ENCODE results near the gene CHRNA4. TPM values are rescaled to one million over a fixed set of nuclear protein-coding genes. Genes with fewer than 3 reads are reported as not detected.

The CHRNA4 gene
- total RNA-seq, 1 experiment from 2014 or later: 0.11 TPM

GRCh38 chr20:63398744-63399514 is 37.8 kb upstream of the CHRNA4 start:
- H3K36me3 Mint-ChIP-seq (ENCODE audit: insufficient read depth, unreplicated experiment): no peaks in the 10 kb centered on the region
- BruUV-seq (replicated peaks): no TSS peak
- H3K27me3 Mint-ChIP-seq (ENCODE audit: insufficient read depth, unreplicated experiment): peaks cover 55% of the 10 kb centered on the region
- CTCF ChIA-PET: interaction anchor here (0.9 kb wide), 1 partner anchor 78 kb away, joined by 7 read pairs; no protein-coding TSS in a partner anchor
- H3K4me1 Mint-ChIP-seq (ENCODE audit: low read depth, unreplicated experiment): no peaks in the 10 kb centered on the region
- Histone ChIP-seq H3K4me3 (ENCODE audit: low read depth, low read length) (no peak overlapping the region), H3K36me3 (ENCODE audit: control insufficient read depth, insufficient read depth, low read length) (no peaks in the 10 kb centered on the region), H3K4me1 (no peaks in the 10 kb centered on the region), H3K27me3 (replicated peaks; ENCODE audit: control insufficient read depth, insufficient read depth, low read length) (peaks cover 7% of the 10 kb centered on the region), H3K9me3 (no peaks in the 10 kb centered on the region)
- intact Hi-C loops (cut with micrococcal nuclease; ENCODE audit: unreplicated experiment): no loop called here
- H3K27ac Mint-ChIP-seq (ENCODE audit: unreplicated experiment): no peak overlapping the region
- H3K9me3 Mint-ChIP-seq (ENCODE audit: unreplicated experiment): no peaks in the 10 kb centered on the region
- TF ChIP-seq CTCF (IDR thresholded peaks at IDR 0.05; ENCODE audit: insufficient read depth in 1 of 2, low read depth in 1 of 2, low read length in 1 of 2, severe bottlenecking in 1 of 2, unreplicated experiment in 1 of 2): no peak
- H3K4me3 Mint-ChIP-seq (ENCODE audit: unreplicated experiment): no peak overlapping the region
- DNase-seq: no peak
- POLR2A ChIA-PET: no interaction called here

DNA sequence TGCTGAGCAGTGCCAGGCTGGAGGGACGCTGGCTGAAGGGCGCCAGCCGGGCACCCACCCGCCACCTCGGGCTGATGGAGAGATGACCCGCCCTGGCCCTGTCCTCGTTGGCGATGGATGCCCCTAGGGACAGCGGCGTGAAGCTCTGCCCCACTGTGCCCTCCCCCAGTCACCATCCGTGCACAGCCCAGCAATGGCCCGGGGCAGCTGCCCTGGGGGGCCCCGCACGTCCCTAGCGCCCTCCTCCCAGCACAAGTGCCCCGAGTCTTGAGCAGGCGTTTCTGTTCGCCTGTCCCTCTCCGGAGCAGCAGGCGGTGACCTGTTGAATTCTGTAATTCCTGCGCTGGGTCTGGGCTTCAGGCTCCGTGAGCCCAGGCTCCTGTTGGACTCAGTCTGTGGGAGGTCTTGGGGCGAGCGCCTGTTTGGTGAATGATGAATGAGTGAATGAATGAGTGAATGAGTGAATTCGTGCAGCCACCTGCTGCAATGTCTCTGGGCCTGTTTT is 36.8 kb upstream of the CHRNA4 start:
- H3K27me3 Mint-ChIP-seq (ENCODE audit: insufficient read depth, unreplicated experiment): peaks cover 53% of the 10 kb centered on the region
- no peaks in the 10 kb centered on the region for H3K36me3 Mint-ChIP-seq (ENCODE audit: insufficient read depth, unreplicated experiment)
- ChIA-PET POLR2A (no interaction called here), CTCF (interaction anchor here (0.9 kb wide), 1 partner anchor 77 kb away, joined by 7 read pairs; no protein-coding TSS in a partner anchor)
- Histone ChIP-seq H3K27me3 (replicated peaks; ENCODE audit: control insufficient read depth, insufficient read depth, low read length) (peaks cover 7% of the 10 kb centered on the region; the same call in 1 of the 2 replicates), H3K9me3 (no peaks in the 10 kb centered on the region), H3K4me1 (no peaks in the 10 kb centered on the region), H3K36me3 (ENCODE audit: control insufficient read depth, insufficient read depth, low read length) (no peaks in the 10 kb centered on the region), H3K4me3 (ENCODE audit: low read depth, low read length) (no peak overlapping the region)
- intact Hi-C loops (cut with micrococcal nuclease; ENCODE audit: unreplicated experiment): no loop called here
- no peak for TF ChIP-seq CTCF (IDR thresholded peaks at IDR 0.05; ENCODE audit: insufficient read depth in 1 of 2, low read depth in 1 of 2, low read length in 1 of 2, severe bottlenecking in 1 of 2, unreplicated experiment in 1 of 2)
- H3K27ac Mint-ChIP-seq (ENCODE audit: unreplicated experiment): no peak overlapping the region
- DNase-seq: no peak
- no peak overlapping the region for H3K4me3 Mint-ChIP-seq (ENCODE audit: unreplicated experiment)
- no peaks in the 10 kb centered on the region for H3K4me1 Mint-ChIP-seq (ENCODE audit: low read depth, unreplicated experiment)
- no peaks in the 10 kb centered on the region for H3K9me3 Mint-ChIP-seq (ENCODE audit: unreplicated experiment)
- no TSS peak for BruUV-seq (replicated peaks)

DNA sequence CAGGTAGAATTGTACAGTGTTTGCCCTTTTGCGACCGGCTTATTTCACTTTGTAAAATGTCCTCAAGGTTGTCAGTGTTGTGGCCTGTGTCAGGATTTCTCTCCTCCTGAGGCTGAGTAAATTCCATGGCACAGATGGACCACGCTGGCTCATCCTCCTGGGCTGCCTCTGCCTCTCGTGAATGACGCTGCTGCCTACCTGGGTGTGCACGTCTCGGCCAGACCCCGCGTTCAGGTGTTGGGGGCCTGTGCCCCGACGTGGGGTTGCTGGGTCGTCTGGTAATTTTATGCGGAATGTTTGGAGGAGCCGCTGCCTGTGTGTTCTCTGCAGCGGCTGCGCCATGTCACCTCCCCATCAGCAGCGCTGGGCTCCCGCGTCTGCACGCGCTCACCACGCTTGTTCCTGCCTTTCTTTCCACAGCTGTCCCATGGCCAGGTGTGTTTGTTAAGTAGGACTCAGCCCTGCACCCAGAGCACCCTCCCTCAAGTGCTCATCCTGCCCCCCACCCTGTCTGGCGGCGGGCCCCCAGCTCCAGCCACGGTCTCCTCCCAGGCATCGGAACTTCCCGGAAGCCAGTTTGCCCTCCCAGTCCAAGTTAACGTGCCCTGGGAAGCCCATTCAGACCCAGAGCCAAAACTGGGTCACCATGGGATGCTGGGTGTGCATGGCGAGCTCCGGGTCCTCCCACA is 36.1 kb upstream of the CHRNA4 start:
- Mint-ChIP-seq H3K4me1 (ENCODE audit: low read depth, unreplicated experiment) (no peaks in the 10 kb centered on the region), H3K4me3 (ENCODE audit: unreplicated experiment) (no peak overlapping the region), H3K36me3 (ENCODE audit: insufficient read depth, unreplicated experiment) (no peaks in the 10 kb centered on the region), H3K27ac (ENCODE audit: unreplicated experiment) (no peak overlapping the region), H3K9me3 (ENCODE audit: unreplicated experiment) (peaks cover 5% of the 10 kb centered on the region), H3K27me3 (ENCODE audit: insufficient read depth, unreplicated experiment) (peaks cover 53% of the 10 kb centered on the region)
- POLR2A ChIA-PET: no interaction called here
- CTCF ChIA-PET: no interaction called here
- no peak for DNase-seq
- Histone ChIP-seq H3K27me3 (replicated peaks; ENCODE audit: control insufficient read depth, insufficient read depth, low read length) (peaks cover 5% of the 10 kb centered on the region; the same call in 1 of the 2 replicates), H3K36me3 (ENCODE audit: control insufficient read depth, insufficient read depth, low read length) (no peaks in the 10 kb centered on the region), H3K4me1 (no peaks in the 10 kb centered on the region), H3K9me3 (peaks cover 5% of the 10 kb centered on the region), H3K4me3 (ENCODE audit: low read depth, low read length) (no peak overlapping the region)
- BruUV-seq (replicated peaks): no TSS peak
- TF ChIP-seq CTCF (IDR thresholded peaks at IDR 0.05; ENCODE audit: insufficient read depth in 1 of 2, low read depth in 1 of 2, low read length in 1 of 2, severe bottlenecking in 1 of 2, unreplicated experiment in 1 of 2): no peak
- intact Hi-C loops (cut with micrococcal nuclease; ENCODE audit: unreplicated experiment): no loop called here
